AG20443 (cell line): ENCODE measurements around the gene PROX1.
"Not testable (repeated sequence)": the region's sequence is repeated elsewhere in the genome, so short reads cannot be mapped to it uniquely, and the experiment has no call there.

Experiments used
- DNase-seq: peaks from one replicate; pipeline ENCODE4 v3.0.0; 2012; ENCODE audit warnings: low spot score, mixed read lengths

PROX1 gene

DNA sequence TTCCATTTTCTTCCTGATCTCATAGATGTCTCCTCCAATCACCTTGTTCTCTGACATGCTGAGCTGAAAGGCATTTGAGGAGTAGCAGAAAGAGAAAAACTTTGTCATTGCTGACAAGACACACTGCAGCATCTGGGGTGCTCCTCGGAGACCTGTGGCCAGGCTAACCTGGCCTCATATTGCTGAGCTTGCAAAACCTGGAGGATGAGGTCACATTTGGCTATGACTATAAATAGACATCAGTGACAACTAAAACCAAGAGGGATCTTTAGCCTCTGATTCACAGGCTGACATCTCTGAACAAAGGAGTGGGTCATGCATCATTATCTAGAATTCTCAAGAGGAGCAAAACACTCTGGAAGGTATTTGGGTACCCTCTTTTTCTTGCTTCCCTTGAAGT lies 83.7 kb downstream of the PROX1 start:
- DNase-seq: no peak

DNA sequence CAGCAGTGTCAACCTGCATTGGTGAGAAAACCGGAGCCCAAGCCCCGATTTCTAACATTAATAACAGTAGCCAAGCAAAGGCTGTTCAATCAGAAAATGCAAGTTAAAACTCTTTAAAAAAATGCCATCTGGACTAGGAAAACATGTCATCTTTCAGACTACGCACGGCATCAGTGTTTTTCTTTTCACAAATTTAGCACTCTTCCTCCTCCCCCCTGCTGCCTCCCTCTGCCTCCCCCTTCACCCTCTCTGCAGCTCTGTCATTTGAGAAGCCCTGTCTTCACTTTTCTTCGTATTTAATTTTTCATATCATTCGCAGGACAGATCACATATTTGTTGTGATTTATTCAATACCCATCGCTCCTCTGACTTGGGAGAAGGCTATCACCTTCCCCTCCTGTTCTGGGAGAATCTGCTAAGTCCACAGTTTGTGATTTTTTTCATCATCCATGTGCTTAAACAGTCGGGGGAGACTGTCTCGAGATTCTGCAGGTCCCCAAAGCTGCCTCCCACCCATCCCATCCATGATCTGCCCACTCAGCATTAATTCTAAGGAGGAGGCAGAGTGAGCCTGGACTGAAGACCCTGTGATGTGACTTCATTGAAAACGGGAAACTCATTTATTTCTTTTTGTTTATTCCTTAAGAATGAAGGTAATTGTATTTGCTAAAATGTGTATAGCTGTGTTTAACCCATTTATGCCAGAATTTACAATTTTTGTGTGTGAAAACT lies 84.8 kb downstream of the PROX1 start:
- no peak for DNase-seq

DNA sequence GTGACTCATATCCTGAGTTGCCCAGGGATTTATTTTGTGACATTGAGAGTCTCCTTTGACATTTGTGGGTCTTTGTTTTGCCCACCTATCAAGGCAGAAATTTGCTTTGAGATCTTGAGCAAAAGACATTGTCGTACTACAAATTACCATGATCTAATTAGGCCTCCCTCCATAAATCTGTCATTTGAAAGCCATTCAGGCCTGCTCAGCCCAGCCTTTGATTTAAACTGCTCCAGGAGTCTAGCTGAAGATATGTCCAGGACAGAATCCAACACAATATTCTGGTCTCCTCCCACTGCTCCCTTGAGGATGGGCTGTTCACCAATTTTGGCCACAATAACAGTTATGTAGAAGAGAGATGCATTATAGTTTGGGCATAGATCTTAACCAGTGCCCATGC lies 86.7 kb downstream of the PROX1 start:
- no peak for DNase-seq

DNA sequence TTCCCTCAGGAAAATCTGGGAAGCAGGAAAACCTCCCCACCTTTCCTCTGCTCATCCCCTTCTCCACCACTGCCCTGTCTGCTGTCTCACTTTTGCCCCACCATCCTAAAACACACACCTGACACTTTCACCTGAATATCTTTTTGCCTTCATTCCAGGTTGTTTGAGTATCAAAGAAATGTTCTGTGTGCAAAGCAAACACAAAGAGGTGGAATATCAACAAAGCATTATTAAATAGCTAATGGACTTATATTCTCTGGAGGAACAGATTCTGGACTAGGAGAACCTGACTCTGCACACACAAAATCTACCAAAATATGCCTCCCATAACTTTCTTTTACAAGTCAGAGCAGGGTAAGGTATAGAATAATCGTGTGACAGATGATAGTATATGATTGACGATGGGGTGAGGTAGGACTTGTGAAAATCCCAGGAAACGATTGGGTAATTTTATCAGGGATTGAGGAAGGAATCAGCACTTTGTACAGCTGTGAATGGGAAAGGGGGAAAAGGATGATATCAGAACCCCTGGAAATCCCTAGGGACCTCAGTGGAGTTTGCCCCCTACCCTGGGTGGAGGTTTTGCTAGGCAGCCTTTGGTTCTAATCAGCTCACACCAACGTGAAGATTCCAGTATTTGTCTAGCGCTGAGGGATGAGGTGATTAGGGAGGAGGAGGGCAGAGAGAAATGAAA lies 87.7 kb downstream of the PROX1 start:
- DNase-seq: no peak

DNA sequence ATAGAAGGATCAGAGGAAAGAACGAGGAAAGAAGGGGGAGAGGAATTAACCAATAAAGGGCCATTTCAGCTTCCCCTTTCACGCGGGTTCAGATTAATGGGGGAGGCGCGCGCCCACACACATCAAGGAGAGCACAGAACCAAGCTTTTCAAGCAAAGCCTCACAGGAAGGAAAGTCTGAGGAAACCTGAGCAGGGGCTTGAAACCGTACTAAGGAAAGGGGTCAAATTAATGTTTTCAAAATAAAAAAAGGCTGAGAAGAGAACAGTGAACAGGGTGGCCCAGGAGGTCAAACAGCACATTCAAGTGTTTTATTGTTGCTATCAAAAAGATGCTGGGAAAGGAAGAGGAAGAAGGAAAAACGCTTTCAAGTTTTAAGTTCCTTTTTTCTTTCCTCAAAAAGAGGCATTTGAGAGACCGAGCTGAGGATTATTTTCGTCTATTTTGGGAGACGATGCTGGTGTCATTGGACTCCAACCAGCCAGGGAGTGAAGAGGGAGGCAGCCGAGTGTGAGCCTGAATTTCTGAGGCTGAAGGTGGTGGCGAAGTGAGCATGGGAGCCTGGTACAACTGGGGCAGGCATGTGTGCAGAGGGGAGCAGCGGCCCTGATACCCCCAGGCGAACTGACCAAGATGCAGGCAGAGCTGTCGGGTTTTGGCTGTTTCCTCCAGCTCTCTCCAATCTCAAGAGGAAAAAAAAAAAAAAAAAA lies 88.4 kb downstream of the PROX1 start:
- DNase-seq: no peak

DNA sequence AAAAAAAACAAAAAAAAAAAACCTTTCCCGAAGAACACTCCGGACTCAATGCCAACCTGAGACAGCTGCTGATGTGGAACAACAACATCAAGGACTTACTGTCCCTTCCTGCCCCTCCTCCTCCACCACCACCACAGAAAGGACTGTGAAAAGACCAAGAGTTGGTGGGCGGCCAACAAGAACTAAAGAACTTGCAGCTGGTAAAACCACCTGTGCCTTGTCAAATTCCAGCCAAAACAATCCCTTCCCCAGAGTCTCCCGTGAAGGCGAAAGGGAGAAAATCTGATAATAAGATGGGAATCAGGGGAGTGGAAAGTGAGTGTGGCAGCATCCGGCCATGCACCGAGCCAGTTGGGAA lies 88.9 kb downstream of the PROX1 start:
- no peak for DNase-seq

DNA sequence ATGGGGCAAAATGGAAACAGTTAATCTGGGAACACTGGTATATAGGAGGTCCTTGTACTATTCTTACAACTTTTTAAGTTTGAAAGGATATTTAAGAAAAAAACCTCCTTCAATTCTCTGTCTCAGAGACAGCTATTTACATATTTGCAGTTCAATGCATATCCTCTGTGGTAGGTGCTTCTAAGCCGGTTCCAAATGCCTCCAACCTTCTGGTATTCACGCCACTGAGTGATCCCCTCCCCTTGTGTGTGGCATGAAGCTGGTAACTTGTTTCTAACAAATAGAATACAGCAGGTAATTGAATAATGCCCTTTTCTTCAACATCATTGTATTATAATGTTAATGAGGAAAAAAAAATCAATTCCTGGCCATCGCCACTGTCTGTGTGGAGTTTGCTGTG lies 91.2 kb downstream of the PROX1 start:
- DNase-seq: no peak

DNA sequence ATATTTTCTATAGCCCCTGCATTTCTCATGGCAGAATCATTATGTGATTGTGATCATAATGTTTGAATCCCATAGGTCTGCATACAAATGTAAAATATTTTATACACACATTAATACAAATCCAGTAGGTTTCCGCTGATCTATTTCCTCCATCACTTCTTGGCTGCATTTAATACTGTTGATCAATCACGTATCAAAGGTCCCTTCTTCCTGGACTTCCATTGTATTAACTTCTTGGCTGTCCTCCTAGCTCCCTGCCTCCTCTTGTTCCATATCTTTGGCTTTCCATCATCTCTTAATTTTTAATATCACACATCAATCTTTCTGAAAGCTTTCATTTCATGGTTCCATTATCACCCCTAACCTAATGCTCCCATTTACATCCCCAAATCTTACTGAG lies 97.6 kb downstream of the PROX1 start:
- DNase-seq: no peak

DNA sequence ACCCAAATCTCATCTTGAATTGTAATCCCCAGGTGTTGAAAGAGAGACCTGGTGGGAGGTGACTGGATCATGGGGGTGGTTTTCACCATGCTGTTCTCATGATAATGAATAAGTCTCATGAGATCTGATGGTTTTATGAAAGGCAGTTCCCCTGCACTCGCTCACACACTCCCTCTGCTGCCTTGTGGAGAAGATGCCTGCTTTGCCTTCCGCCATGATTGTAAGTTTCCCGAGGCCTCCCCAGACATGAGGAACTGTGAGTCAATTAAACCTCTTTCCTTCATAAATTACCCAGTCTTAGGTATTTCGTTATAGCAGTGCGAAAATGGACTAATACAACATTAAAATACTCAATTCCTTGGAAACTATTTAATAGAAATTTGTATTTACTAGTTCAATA lies 99.2 kb downstream of the PROX1 start:
- no peak for DNase-seq

DNA sequence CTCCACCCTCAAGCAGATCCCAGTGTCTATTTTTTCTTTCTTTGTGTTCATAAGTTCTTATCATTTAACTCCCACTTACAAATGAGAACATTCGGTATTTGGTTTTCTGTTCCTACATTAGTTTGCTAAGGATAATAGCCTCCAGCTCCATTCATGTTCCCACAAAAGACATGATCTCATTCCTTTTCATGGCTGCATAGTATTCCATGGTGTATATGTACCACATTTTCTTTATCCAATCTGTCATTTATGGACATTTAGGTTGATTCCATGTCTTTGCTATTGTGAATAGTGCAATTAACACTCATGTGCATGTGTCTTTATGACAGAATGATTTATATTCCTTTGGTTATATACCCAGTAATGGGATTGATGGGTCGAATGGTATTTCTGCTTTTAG lies 101.2 kb downstream of the PROX1 start:
- not testable (repeated sequence) for DNase-seq
